ENCODE data around the gene SEPTIN3.

The SEPTIN3 gene, protein sequence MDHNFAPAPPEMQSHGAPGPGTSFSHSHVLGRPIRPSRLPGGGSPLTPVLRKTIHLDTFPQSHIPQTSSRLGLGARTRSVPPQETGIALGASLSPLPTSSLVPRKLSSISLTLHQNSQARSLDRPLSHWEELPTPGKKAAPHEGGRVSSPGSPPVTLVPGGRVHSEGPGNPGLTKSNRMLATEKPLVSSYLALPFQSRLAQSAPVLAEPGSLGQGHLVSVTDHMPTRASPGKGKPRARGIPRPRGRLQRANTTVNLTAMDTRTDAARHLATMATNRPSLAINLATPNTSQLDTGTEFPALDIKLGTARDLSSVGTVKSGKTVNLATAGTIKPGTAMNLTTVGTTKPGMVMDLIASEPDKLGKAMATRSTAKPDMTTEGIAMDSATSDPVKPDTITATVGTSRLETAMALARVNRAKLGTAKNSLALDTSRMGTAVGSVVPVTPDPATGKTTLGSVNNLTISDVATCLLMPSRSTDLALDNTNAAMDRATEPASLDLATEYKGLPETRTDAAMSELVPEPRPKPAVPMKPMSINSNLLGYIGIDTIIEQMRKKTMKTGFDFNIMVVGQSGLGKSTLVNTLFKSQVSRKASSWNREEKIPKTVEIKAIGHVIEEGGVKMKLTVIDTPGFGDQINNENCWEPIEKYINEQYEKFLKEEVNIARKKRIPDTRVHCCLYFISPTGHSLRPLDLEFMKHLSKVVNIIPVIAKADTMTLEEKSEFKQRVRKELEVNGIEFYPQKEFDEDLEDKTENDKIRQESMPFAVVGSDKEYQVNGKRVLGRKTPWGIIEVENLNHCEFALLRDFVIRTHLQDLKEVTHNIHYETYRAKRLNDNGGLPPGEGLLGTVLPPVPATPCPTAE

DNA sequence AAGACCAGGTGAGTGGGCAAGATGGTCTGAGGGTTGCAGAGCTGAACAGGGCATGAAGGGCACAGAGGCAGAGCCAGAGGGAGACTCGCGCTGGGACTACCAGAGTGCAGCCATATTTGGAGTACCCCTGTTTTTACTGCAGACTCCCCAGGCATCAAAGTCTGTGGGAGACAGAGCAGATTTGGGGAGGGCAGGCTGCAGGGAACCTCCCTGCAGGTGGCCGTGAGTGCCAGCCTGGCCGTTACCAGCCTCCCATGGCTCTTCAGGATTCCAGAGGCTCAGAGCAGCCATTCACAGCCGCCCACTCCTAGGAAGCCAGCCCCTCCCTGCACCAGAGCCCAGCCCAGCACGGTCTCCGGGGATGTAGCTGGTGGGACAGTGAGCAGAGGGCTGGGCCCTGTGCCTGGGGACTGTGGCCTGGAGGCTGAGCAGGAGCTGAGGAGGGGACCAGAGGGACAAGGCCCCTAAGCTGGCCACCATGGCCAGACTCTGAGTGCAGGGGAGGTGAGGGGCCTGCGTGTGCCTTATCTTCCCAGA lies at the start of gene SEPTIN3:
TSS of gene SEPTIN3 (plus strand) at position 334 of the 537 bp plus-strand sequence. CDS start 2,050 bp downstream, outside the sequence.
- no peak for DNase-seq (ENCODE audit: low read depth in 2 of 2)

DNA sequence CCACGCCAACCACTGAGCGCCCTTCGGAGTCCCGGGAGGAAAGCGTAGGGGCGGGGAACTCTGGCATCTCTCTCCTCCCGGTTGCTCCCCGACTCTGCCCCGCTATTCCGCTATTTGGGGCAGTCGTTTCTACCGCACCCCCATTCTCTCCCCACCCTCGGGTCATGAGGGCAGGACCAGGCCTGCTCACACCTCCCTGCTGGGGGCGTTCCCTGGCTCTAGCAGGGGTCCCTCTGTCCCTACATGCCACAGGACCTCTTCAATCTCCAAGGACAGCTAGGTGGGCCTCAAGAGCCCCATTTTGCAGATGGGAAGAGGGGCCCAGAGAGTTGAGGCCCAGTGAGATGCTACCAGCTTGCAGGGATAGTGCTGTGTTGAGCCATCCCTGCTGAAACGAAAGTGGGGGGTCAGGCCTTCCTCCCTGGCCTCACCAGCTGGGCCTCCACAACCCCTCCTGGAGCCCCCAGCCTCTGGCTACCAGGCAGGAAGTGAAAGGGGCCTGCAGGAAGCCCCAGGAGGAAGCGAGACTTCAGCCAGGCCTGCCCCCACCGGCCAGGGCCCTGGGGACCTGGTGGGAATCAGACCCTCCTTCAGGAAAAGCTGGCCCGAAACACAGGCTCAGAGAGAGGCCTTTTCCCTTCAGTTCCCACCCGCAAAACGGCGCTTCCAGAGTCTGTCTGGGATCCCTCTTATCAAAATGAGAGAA lies 48.8 kb upstream of the SEPTIN3 start:
- no peak for DNase-seq (ENCODE audit: low read depth in 2 of 2)

DNA sequence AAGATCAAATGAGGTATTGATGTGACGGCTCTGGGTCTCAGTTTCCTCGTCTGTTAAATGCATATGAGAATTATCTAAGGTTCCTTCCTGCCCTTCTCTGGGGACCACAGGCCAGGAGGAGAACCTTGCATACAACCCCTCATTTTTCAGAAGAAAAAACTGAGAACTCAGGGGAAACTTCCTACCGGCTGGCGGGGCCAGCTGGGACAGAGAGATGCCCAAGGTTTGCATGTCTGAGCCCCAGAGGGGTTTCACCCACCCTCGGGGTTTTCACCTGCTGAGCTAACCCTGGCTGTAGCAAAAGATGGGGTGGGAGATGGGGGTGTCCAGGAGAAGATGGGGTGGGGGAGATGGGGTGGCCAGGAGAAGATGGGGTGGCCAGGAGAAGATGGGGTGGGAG lies 46.9 kb upstream of the SEPTIN3 start:
- DNase-seq (ENCODE audit: low read depth in 2 of 2): no peak

DNA sequence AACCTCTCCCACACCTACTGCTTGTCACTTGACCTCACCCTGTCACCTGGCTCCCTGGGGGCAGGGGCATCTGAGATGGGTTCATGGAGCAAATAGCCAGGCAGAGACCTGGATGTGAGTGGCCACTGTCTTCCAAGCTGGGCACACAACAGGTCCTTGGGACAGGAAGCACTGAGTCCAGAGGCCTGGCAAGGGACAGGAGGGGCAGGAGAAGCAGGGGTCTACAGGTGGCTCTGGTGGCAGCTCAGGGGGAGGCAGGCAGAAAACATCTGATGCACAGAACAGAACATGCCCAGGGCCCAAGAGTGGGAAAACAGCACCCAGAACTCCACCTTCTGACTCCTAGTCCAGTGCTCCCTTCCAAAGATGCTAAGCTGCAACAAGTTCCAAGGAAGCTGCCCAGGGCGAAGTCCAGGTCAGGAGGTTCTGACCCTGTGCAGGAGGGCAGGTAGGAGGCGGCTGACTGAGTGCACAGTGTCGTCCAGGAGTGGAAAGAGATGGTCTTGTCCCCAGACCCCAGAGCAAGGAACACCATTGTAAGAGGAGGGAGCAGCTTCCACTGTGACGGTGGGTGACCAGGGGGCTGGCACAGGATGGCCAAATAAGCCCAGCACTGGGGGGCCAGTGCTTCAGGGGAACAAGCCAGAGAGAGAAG lies 46.2 kb upstream of the SEPTIN3 start:
- no peak for DNase-seq (ENCODE audit: low read depth in 2 of 2)

DNA sequence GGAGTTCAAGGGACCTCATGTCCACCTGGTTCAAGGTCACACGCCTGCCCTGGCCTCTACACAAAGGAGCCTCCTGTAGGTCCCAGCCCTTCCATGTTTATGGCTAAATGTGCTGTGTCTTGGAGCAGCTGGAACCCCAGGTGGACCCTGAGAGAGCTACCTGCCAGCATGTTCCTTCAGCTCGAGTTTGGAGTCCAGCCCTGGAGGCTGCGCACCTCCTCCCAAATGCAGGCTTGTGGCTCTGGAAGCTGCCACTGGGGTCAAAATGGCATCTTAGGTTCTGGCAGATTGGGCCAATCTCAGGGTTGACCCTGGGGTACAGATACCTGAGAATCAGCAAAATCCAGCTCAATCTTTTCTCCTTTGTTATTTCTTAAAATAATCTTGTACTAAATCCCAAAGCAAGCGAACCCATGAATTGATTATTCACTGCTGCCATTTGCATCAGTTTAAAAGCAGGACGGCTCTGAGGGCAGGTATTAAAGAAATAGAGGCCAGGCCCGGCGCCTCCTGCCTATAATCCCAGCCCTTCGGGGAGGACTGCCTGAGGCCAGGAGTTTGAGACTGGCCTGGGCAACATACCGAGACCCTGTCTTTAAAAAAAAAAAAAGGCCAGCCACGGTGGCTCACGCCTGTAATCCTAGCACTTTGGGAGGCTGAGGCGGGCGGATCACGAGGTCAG lies 45.5 kb upstream of the SEPTIN3 start:
- DNase-seq (ENCODE audit: low read depth in 2 of 2): no peak

DNA sequence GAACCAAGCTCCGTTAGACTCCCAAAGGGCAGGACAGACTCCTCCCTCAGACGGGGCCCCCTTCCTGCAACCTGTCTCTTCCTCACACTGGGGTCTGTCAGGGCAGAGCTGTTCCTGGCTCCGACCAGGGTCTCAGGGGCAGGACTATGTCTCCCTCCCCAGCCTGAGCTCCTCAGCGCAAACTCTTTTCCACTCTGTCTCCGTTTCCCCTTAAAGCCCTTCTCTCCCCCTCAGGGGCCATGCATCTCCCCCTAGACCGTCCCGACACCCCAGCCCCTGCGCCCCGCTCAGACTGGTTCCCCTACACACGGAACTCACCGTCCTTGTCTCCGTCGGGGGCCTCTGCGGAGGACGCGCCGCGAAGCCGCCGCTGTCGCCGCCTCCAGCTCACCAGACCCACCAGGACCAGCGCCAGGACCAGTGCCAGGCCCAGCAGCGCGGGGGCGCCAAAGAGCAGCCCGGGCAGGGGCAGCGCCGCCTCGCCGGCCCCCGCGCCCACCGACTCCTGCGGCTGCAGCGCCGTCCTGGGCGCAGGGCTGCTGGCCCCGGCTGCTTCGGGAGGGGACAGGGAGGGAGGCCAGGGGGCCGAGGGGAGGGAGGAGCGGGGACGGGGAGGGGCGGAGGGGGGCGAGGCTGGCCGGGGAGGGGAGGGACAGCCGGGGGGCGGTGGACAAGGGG lies 43.3 kb upstream of the SEPTIN3 start:
- peak; percentile 71 to 73 for DNase-seq (ENCODE audit: low read depth in 2 of 2)

DNA sequence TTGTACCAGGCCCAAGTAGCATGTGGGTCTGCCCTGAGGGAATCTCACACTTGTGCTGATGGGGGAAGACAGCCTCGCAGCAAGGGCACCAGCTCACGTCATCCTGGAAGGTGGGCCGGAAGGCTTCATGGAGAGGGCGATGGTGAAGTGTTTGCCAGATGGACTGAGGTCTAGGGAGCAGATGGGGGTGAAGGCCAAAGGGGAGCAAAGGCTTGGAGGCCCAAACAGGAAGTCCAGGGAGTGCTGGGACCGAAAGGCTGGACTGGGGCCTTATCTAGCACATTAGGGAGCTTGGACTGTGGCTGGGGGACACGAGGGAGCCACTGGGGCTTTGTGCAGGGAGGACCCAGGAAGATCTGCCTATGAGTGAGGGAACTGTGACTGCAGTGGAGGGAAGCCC lies 41.4 kb upstream of the SEPTIN3 start:
- no peak for DNase-seq (ENCODE audit: low read depth in 2 of 2)

DNA sequence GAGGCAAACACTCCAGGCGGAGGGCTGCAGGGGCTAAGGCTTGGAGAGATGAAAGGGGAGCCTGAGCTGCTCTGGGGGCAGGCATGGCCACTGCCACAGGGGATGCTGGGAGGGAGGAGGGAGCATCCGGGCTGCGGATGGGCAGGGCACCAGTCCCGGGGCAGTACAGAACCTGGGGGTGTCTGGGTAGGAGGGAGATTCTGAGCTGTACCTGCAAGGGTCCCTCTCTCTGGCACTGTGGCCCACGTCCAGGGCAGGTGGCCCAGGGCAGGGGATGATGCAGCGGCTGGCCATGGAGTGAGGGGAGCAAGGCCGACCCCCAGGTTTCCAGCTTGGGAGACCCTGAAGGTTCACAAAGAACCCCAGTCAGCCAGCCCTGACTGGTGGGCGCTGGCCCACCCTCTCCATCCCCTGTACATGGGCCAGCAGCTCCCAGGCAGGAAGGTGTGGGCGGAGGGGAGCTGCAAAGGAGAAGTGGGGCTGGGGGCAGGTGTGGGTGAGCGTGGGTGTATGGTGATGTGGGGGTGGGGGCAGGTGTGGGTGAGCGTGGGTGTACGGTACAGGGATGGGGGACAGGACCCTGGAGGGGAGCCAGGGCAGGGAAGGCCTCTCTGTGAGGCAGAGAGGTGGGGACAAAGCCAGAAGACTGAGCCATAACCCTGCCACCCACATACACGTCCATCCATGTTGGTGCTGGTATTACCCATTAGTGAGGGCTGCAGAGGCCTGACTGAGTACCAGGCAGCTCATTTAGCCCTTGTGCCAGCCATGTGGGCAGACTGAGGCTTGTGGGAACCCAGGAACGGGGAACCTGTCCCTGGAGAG lies 40.4 kb upstream of the SEPTIN3 start:
- DNase-seq (ENCODE audit: low read depth in 2 of 2): no peak

DNA sequence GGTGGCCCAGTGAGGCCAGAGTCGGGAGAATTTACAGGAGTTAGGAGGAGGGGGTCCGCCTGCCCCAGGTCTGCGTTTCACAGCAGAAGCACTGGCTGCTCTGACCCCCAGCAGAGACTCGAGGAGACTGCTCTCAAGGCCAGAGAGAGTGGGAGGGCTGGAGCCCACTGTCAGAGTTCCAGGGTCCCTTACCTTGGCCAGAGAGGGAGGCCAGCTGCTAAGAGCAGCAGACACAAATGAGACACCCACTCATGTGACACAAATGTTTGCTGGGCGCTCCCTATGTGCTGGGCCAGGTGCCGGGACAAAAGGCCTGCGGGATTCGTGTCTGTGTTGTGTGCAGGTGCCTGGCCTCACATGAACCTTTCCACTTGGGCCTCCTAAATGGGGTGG lies 39.8 kb upstream of the SEPTIN3 start:
- no peak for DNase-seq (ENCODE audit: low read depth in 2 of 2)

DNA sequence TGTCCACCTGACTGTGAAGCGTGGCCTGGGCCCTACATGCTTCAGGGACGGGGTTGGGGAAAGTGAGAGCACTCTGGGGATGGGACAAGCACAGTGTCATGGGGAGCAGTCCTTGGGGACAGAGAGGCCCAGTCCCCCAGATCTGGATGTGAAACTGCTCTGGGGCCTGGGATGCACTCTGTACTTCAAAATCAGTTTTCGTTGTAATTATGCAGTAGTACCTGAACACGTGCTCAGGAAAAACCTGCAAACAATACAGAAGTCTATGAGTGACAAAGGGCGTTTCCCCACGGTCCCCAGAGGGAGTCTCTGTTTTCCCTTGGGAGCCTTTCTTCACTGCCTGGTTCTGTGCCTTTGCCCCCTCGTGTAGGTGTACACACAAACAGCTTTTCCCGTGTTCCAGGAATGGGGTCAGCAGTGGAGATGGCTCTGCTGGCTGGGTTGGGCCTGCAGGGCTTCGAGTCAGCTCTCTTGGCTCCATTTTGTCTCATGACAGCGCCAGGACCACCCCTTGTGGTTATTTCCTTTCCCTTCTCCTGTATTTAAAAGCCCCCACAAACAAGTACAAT lies 37.5 kb upstream of the SEPTIN3 start:
- DNase-seq (ENCODE audit: low read depth in 2 of 2): no peak

DNA sequence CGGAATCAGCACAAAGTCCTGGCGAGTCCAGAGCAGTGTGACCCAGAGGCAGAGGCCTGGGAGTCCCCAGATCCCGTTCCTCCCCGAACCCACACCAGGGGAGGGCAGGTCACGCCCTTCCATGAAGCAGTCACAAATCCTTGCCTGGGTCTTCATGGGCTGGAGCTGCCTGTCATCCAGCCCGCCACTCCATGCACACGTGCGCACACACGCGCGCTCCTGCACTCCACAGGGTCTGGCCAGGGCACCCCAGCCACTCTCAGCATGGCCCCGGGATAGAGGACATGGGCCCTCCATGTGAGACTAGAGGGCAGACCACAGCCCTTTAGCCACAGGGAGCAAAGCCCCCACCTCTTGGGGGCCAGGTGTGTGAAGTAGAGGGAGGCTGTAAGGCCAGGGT lies 36.9 kb upstream of the SEPTIN3 start:
- DNase-seq (ENCODE audit: low read depth in 2 of 2): no peak

DNA sequence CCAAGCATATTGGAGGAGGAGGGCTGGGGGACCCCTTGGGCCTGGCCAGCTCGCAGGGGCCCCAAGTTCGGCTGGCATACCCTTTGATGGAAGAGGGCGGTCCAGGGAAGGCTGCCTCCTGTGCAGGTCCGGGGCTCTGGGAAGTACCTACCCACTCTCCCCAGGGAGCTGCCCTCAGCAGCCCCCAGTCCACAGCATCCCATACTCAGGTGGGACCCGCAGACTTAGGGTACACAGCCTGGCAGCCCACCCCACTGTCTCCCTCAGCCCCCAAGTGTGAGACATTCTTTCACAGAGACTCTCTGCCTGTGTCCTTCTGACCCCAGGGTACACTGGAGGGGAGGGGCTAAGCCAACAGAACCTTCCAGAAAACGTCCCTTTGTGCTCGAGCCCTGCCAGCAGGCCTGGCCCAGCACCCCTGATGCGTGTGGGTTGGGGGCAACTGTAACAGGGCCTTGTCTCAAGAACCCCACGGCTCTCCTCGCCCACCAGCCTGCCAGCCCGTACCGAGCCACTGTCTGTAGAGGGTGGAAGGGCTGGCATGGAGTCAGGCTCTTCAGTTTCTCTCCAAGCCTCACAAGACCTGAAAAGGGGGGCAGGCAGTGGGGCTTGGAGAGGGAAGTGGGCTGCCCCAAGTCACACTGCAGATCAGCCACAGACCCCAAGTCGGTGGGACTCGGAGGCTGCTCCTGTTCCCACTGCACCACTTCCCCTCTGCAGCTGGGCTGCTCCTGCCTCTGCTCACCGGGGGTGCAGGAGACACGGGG lies 35.6 kb upstream of the SEPTIN3 start:
- DNase-seq (ENCODE audit: low read depth in 2 of 2): no peak

DNA sequence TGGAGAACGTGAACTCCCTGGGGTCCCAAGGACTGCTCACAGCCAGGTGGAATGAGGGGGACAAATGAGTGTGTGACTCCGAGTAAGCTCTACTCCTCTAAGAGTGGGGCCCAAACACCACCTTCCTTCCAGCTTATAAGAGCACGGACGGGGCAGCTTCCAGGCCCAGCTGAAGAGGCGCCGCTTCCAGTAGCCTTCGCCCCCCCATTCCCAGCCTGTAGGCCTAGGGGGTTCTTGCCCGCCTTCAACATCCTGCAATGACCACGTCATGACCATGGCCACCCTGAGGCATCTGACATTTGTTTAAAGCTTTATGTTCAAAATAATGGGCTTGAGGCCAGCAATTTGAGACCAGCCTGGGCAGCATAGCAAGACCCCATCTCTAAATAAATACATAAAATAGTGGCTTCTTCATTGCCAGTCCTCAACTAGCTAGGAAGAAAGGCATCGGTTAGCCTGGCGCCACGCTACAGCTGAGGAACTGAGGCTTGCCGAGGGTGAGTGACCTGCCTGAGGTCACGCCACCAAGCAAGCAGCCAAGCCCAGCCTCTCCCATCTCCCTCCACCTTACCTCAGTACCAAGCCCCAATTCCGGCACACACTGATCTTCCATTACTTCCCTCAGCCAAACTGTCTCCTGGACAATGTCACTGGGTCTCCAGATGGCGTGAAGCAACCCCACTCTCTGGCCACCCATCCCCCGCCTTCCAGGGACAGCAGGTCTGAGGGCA lies 34.8 kb upstream of the SEPTIN3 start:
- DNase-seq (ENCODE audit: low read depth in 2 of 2): no peak

DNA sequence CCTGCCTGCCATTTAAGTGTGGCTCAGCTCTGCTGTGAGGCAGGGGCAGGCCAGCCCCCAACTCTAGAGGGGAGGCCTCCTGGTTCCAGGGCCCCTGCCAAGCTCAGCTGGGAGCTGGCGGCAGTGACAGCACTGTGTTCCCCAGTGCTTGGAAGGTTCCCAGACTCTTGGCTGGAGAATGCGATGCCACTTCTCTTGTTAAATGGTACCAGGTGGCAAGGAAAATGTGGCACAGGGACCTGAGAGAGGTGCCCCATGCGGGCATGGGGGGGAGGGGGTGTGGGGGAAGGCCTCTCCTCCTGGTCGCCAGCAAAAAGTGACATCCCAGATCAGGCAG lies 34.3 kb upstream of the SEPTIN3 start:
- DNase-seq (ENCODE audit: low read depth in 2 of 2): no peak

DNA sequence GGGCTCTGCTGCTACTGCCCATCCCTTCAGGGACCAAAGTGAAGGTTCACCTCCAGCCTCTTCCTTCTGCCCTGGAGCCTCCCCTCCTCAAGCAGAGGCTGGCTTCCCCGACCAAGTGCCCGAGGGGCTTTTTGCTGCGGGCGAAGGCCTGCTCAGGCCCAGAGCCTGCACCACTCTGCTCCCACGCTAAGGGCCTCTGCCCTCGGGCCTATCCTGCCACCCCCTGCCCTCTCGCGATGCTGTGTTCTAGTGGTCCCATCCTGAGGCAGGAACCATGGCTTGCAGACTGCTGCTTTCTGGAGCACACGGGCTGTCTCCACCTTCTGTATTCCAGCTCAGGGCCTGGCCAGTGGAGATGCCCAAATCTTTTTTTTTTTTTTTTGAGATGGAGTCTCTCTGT lies 33.7 kb upstream of the SEPTIN3 start:
- no peak for DNase-seq (ENCODE audit: low read depth in 2 of 2)

DNA sequence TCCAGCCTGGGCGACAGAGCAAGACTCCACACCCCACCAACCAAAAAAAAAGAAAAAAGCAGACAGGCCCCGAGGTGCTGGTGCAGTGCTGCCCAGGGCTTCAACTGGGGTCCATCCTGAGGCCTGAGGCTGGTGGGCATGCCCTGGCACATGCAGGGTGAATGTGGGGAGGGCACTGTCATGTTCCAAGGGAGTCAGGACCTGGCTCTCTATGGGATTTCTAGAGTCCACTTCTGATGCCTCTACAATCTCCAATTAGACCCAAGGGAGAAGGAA lies 32.4 kb upstream of the SEPTIN3 start:
- DNase-seq (ENCODE audit: low read depth in 2 of 2): no peak

DNA sequence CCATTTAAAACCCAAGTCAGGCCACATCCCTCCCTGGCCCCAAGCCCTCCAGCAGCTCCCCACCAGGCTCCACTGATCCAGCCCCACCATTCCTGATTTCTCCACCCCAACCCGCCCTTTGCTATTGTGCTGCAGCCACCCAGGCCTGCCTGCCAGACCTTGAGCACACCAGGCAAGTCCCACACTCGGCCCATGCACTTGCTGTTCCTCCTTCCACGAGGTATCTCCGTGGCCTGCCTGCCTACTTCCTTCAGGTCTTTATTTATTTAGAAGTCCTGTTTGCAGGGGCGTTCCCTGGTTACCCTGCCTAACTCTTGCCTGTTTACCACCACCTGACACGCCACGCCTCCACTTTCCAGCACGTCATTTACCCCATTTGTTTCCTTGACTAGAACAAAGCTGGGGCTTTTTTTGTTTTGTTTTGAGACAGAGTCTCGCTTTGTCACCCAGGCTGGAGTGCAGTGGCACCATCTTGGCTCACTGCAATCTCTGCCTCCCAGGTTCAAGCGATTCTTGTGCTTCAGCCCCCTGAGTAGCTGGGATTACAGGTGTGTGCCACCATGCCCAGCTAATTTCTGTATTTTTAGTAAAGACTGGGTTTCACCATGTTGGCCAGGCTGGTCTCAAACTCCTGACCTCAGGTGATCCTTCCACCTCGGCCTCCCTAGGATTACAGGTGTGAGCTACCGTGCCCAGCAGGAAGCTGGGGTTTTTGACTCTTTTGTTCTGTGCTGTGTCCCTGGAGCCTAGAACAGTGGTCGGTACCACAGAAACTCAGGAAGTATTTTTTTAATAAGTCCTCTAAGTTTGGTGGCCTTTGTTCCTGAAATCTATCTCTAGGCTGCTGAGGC lies 29.0 kb upstream of the SEPTIN3 start:
- peak; percentile 89 to 92 for DNase-seq (ENCODE audit: low read depth in 2 of 2)

All from stimulated activated CD4-positive, alpha-beta T cell treated with anti-CD3 and anti-CD28 coated beads, Interleukin-4, amount 100 ng/mL, for 48 hours (primary cell).